Right ventricle myocardium inferior (tissue), 1 donor: ENCODE results near the gene IGSF21. TPM values are rescaled to one million over a fixed set of nuclear protein-coding genes. Genes with fewer than 3 reads are reported as not detected.

Experiments
- ATAC-seq: fragments of 200-7000 bp; cut with Tn5 transposase; one replicate; pipeline ENCODE4 v1.9.1; 2020; ENCODE audit warnings: mild to moderate bottlenecking, moderate library complexity
- DNase-seq: peaks from one replicate; pipeline ENCODE4 v3.0.0; 2021; ENCODE audit errors: missing footprints
- intact Hi-C: fragments of 100-400 bp; cut with DNase I; formaldehyde crosslinking; loops from one replicate; pipeline ENCODE4 v1.11.0; 2022
- total RNA-seq: library from RNA; stranded (reverse); fragmentation: NEBNext Ultra II Directional; extraction: Animal tissue kit (Norgen Biotek cat#: 25700); gene quantifications from one replicate; pipeline ENCODE4 v1.2.1, GENCODE V29; 2021
- donor health status: DM: no; HTN: yes; CAD: no; lungs with severe emphysema.

IGSF21 gene
- total RNA-seq, 1 donor from 2014 or later, result 1.6 TPM

DNA sequence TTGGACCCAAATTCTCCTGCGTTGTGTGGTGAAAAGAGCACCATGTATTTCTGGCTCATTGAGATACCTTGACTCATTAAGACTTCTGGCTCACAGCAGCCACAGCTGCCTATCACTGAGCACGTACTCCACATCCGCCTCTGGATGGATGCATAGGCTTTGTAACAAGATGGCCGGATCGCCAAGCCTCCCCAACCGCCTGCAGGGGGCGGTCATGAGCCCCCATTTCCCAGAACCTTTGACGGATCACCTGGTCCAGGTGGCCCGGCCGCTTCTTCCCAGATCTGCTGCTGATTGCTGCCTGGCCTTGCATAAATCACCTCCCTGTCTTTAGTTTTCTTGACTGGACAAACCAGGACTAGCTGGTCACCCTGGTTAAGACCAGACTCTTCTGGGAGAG, 216.6 kb downstream of the IGSF21 start:
- intact Hi-C loops, result no loop called here
- ATAC-seq (no peak), DNase-seq (no peak)

DNA sequence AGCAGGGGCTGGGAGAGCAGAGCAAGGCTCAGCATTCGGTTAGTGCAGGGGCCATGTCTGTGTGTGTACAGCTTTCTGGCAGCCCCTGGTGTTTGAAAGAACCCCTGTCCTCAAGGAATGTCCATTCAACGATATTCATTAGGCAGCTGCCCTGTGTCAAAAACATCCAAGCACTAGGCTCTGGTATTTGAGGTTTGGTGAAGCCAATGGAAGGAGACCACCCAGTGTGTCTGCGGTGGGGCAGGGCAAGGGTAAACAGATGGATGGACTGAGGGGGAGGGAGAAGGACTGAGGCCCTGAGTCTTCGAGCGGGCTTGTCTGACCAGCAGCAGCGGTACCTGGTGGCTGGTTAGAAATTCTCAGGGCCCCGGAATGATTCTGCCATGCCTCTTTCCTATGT, 217.5 kb downstream of the IGSF21 start:
- ATAC-seq, result no peak

DNA sequence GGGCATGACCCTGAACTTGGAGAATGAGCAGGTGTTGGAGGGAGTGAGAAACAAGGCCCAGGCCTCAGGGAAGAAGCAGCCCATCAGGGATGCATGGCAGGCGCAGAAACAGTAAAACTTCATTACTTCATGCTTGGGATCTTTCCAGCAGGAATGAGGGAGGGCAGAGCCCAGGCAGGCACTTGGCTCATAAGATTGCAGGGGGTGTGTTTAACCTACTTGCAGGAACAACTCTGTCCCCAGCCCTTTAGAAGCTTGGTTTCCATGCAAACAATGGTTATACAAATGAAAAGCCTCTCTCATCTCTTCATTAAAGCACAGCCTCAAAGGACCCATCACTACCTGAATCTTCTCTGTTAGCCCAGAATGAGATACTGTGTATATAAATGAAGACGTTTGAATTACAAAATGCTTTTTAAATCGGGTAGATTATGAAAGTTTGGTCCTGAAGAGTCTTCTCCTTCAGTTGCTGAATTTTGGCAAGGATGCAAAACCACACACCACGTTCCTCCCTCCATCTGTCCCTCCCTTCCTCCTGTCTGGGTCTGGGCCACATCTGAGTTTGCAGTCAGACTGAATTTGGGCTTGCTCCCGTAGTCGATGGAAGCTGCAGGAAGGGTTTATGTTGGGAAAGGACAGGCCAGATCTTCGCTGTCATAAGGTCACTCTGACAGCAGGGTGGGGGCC, 218.8 kb downstream of the IGSF21 start:
- DNase-seq (no peak), ATAC-seq (no peak)
- intact Hi-C loops, result no loop called here

More for the DNA sequence above, 217.5 kb downstream of the IGSF21 start:
- DNase-seq, result no peak
- intact Hi-C loops, result no loop called here

DNA sequence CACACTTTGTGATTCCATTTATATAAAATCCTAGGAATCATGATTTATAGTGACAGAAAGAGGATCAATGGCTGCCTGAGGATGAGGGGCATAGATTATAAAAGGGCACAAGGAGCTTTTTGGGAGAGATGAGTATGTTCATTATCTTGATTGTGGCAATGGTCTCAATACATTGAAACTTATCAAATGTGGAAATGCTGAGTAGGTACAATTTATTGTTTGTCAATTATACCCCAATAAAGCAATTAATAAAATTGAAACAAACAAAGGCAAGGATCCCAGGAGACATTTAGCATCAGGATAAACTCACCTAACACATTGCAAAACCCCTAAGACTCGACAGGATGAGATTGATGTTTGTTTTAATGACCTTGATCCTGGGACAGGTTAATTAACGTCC, 220.1 kb downstream of the IGSF21 start:
- DNase-seq (no peak), ATAC-seq (no peak)

DNA sequence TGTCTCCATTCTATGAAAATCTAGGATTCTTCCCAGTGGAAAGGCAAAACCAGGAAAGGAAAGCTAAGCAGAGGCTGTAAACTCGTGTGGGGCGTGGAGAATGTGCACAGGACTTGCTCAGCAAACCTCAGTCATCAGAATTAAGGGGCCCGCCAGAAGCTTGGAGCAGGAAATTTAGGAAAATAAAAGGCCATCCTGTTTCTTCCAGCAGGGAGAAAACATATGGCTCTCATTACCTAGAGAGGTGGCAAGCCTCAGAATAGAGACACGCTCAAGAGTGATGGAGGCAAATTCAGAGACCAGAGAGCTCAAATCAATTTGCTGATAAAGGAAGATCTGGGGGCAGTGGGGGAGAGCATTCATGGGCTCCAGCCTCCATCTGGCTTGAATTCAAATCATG, 221.2 kb downstream of the IGSF21 start:
- ATAC-seq, result no peak
- no peak for DNase-seq
- intact Hi-C loops, result no loop called here

More for the DNA sequence above, 220.1 kb downstream of the IGSF21 start:
- intact Hi-C loops, result no loop called here

DNA sequence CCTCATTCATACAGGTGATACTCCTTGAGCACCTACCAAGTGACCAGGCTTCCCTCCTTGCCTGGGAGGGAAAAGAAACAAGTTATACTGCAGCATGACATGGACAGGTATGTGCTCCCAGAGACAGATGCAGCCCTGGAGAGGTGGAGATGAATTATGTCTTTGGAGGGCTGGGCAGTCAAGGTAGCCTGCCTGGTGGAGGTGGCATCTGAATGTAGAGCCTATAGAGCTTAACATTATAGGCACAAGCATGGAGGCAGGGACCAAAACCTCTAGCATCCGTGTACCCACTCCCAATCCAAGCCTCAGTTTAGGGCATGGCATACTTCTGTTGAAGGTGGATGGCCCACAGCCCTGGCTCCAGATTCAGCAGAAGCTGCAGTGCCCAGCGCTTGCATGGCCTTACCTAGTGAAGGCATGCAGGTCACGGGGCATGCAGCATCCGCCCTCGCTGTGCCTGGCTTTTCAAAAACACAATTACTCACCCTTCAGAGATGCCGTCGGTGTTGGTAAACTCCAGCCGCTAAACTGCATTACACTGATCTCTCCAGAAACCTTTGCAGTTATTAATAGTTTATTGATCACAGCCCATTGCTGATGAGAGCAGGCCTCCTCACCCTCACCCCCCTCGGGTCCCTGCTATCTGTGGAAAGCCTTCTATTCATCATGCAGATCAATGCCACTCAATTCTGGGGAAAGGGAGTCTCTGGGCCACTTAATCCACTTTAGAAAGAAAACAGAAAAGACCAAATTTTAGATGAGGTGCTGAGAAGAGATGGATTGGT, 222.1 kb downstream of the IGSF21 start:
- intact Hi-C loops, result no loop called here
- DNase-seq, result no peak
- ATAC-seq, result no peak

DNA sequence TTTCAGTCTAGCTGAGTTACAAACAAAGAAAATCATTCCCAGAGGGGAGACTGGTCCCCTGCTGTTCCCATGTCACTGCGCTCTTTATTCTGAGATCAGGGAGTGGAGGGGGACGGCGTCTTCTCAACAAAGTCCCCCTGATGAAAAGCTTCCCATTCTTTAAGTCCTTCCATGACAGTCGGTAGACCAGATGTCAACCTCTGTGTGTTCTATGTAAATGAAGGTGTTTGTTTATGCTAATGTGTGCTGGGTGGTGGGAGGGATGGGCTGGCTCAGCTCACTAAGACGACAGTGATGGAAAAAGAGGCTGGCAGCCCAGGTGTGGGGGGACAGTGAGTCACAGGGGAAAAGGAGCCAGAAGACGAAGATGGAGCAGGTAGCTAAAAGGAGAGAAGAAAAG, 225.0 kb downstream of the IGSF21 start:
- DNase-seq, result no peak
- ATAC-seq, result no peak
- intact Hi-C loops, result no loop called here

DNA sequence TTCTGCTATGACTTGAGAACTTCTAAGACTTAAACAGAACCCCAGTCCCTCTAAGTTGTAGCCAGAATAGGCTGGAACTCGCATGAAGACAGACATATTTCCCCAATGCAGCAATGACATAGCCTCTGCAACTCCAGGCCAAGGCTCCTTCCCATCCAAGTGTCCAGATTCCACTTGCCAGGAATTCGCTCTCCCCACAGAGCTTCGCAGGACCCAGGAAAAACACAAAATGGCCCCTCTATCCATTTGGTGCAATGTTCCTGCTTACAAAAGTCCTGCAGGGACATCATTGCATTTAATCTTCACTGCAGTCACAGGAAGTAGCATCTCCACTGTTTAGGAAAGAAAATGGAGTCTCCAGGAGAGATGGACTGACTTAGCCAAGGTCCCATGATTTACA, 225.6 kb downstream of the IGSF21 start:
- intact Hi-C loops, result no loop called here
- ATAC-seq (no peak), DNase-seq (no peak)

DNA sequence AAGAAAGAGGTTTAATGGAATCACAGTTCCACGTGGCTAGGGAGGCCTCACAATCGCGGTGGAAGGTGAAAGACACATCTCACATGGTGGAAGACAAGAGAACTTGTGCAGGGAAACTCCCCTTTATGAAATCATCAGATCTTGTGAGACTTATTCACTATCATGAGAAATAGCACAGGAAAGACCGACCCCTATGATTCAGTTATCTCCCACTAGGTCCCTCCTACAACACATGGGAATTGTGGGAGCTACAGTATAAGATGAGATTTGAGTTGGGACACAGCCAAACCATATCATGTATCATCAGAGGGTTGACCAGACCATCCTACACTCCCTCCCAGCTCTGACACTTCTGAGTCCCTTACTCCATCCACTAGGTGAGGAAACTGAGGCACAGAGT, 229.2 kb downstream of the IGSF21 start:
- intact Hi-C loops, result no loop called here
- no peak for ATAC-seq
- DNase-seq, result no peak

DNA sequence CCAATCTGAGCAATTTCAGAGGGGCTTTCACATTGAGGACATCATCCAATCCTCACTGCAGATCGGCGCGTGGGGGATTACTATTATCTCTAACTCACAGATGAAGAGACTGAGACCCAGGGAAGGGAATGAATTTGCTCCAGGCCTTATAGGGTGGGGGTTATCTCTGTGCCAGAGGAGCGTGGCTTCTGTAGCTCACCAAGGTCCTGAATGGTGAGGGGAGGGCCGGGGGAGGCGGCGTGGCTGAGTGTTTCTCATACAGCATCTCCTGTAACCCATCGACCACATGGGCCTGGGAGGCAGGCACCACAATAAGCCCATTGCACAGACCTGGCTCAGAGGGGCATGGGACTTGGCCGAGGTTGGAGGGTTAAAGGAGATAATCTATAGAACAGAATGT, 230.2 kb downstream of the IGSF21 start:
- ATAC-seq, result no peak
- intact Hi-C loops, result no loop called here
- DNase-seq, result no peak

DNA sequence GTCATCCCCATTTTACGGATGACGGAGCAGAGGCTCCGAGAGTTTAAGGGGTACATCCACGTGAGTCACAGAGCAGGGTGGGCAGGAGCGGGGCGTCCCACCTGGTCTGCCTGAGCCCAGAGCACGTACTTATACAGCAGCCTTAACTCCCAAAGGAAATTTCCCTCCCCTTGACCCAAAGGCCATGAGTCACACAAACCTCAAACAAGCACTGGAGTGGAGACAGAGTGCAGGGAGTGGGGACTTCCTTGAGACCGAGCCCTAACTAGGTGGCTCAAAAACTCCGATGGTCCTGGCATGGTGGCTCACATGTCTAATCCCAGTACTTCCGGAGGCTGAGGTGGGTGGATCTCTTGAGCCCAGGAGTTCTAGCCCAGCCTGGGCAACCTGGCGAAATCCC, 231.6 kb downstream of the IGSF21 start:
- ATAC-seq, result no peak
- DNase-seq, result no peak

DNA sequence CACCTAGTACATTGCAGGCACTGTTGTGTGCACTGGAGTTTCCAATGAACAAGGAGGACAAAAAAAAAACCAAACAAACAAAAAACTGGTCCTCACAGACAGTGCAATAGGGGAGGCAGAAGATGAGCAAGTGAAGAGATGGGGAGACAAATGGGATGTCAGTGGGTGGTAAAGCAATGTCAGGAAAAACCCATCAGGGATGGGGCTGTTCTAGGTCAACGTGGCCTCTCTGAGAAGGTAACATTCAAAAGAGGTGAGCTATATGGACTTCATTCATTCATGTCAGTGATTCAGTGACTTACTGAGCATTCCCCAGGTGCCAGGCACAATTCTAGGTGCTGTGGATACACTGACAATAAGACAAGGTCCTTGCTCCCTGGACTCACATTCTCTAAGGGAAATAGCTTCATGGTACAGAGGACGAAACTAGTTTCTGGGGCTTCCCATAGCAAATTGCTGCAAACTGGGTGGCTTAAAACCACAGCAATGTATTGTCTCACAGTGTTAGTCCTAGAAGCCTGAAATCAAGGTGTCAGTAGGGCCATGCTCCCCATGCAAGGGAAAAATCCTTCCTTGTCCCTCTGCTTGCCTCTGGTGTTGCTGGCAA, 232.7 kb downstream of the IGSF21 start:
- ATAC-seq (no peak), DNase-seq (no peak)
- intact Hi-C loops, result no loop called here

More for the DNA sequence above, 231.6 kb downstream of the IGSF21 start:
- intact Hi-C loops, result no loop called here

DNA sequence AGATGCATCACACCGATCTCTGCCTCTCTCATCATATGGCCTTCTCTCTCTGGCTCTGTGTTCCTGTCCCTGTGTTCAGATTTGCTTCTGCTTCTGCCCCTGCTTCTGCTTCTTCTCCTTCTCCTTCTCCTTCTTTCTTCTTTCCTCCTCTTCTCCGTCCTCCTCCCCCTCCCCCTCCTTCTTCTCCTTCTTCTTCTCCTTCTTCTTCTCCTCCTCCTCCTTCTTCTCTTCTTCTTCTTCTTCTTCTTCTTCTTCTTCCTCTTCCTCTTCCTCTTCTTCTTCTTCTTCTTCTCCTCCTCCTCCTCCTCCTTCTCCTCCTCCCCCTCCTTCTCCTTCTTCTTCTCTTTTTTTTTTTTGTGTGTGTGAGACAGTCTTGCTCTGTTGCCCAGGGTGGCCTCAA, 233.2 kb downstream of the IGSF21 start:
- DNase-seq (no peak), ATAC-seq (no peak)
- intact Hi-C loops, result no loop called here

DNA sequence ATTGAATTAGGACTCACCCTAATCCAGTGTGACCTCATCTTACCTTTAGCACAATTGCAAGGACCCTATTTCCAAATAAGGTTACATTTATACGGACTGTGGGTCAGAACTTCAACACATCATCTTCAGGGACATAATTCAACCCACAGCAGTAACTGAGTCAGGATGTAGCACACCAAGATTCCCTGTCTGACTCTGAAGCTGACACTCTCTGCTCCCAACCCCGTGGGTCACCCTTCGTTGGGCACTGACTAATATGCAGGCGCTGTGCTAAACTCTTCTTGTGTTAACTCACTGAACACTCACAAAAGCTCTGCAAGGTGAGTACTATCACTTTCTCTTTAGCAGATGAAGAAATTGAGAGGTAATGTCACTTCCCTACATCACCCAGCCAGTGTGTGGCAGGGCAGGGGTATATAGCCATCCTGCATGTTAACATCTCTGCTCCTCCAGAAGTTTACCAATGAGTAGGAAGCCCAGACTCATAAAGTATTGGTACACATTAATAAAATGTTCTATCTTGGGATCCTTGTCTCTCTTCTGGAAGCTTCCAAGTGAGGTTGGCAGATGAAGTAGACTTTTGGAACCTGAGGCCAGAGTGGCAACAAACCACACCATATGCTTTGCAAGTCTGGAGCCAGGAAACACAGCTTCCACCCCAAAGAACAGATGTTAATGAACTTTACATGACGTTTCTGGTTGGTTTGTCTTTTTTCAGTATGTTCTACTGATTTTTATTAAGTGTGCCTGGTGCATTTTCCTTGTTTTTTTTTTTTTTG, 233.9 kb downstream of the IGSF21 start:
- intact Hi-C loops, result no loop called here
- ATAC-seq (no peak), DNase-seq (no peak)

DNA sequence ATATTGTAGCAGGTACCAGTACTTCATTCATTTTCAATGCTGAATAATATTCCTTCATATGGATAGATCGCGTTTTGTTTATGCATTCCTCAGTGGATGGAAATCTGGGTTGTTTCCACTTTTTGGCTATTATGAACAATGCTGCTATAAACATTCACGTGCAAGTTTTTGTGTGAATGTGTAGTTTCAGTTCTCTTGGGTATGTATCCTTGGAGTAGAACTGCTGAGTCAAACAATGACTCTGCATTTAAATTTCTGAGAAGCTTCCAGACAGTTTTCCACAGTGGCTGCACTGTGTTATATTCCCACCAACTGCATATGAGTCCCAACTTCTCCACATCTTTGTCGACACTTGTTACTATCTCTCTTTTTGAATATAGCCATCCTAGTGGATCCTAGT, 235.1 kb downstream of the IGSF21 start:
- intact Hi-C loops, result no loop called here
- ATAC-seq (no peak), DNase-seq (no peak)

DNA sequence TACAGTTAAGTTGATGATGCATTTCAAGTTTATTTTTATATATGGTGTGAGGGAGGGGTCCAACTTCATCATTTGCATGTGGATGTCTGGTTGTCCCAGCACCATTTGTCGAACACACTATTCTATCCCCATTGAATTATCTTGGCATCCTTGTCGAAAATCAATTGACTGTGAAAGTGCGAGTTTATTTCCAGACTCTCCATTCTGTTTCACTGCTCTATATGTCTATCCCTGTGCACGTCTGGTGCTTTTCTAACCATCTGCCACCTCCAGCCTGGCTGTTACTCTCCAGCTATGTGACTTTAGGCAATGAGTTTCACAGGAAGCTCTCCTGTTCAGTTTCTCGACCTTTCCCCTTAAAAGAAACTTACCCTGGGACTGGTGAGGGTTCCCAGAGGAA, 236.0 kb downstream of the IGSF21 start:
- no peak for DNase-seq
- no peak for ATAC-seq
- intact Hi-C loops, result no loop called here

DNA sequence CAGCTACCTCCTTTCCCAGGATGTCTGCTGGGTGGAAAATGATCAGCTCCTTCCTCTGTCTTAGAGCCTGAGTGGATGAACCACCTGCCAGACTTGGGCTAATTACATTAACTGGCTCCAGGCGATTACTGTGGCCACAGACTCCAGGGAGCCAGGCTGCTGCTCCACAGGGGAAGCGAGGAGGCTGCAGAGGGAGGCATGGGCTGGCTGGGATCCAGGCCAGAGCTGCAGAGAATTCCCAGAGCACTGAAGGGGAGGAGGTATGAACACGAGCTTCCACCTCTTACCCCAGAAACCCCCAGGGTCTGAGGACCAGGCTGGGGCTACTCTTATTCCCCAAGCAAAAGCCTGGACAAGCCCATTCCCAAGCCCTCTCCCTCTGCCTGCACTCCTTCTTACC, 237.2 kb downstream of the IGSF21 start:
- DNase-seq (no peak), ATAC-seq (no peak)
- intact Hi-C loops, result no loop called here

DNA sequence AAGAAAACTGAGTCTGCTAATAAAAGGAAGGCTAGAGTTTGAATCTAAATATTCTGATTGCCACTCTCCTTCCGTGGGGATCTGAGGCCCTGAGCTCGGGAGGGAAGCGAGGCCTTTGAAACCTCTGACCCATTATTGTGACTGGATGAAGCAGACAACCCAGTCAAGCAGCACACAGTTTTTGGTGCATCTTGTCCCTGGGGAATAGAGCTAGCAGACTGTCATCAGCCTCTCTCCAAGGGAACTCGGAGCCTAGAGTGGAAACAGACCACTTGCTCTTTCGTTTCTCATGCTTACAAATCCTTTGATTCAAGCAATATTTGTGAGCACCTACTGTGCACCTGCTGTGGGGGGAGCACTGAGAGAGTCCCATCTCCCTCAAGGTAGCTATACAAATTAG, 240.0 kb downstream of the IGSF21 start:
- DNase-seq (no peak), ATAC-seq (no peak)
- intact Hi-C loops, result no loop called here

DNA sequence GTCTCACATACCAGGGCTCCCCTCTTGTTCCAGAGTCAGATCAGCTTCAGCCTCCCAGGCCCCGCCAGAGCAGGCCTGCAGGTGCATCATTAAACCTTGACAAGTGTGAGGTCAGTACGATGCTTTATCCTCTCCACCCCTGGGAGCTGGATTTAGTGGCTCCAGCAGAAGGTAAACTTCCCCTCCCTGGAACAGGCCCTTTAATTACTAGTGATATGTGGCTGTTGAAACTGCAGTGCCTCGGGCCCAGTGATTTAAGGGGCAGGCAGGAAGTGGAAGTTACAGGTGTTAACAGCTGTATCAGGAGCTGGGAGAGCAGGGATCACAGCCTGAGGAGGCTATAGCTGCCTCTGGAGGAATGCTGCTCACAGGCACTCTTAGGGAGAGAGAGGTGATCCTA, 240.8 kb downstream of the IGSF21 start:
- intact Hi-C loops, result no loop called here
- DNase-seq, result no peak
- ATAC-seq, result no peak
